ENCODE measurements around the gene CPLX4. TPM values are rescaled to one million over a fixed set of nuclear protein-coding genes. Genes with fewer than 3 reads are reported as not detected.

Gene CPLX4
- not detected for total RNA-seq

DNA sequence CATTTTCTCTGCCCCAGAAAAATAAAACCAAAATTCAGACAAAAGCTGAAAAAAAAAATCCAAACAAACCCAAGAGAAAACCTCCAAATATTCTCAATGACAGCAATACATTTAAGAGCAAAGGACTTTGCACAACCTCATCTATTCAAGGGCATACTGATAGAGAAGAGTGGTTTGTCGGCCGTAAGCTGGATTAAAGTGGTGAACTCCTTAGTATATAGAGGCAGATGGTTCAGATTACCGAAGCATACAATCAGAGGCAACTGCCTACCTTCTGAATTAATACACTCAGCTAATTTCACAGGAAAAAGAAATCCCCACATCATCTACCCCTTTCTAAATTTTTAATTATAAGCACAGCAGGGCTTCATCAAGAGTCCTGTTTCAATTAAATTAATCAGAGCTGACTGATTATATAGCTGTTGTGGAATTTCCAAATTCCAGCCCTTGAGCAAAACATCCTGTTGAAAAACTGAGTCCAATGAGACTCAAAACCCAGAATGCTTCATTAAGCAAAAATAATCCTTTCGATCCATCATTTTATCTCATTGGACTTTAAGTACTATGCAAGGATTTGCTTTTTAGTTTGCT, at the start of gene CPLX4:
TSS of gene CPLX4 (minus strand) at position 190 of the 591 bp plus-strand sequence. CDS start at position 3, 187 bp downstream.
- H3K36me3 ChIP-seq, result no peaks in the 10 kb centered on the region
- intact Hi-C loops (cut with DNase I), result no loop called here
- no peak within 1 kb of the TSS for H3K27ac ChIP-seq
- TF ChIP-seq, protein P1, sequence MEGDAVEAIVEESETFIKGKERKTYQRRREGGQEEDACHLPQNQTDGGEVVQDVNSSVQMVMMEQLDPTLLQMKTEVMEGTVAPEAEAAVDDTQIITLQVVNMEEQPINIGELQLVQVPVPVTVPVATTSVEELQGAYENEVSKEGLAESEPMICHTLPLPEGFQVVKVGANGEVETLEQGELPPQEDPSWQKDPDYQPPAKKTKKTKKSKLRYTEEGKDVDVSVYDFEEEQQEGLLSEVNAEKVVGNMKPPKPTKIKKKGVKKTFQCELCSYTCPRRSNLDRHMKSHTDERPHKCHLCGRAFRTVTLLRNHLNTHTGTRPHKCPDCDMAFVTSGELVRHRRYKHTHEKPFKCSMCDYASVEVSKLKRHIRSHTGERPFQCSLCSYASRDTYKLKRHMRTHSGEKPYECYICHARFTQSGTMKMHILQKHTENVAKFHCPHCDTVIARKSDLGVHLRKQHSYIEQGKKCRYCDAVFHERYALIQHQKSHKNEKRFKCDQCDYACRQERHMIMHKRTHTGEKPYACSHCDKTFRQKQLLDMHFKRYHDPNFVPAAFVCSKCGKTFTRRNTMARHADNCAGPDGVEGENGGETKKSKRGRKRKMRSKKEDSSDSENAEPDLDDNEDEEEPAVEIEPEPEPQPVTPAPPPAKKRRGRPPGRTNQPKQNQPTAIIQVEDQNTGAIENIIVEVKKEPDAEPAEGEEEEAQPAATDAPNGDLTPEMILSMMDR (IDR thresholded peaks at IDR 0.05), result no peak
- no peak for TF ChIP-seq POLR2A (IDR thresholded peaks at IDR 0.05)
- 83 to 85% methylated on average over 4 of the region's 4 CpGs for WGBS, 2 donors
- H3K4me3 ChIP-seq (replicated peaks in 1 of 3), result no peak within 1 kb of the TSS
- no peaks in the 10 kb centered on the region for H3K9me3 ChIP-seq
- H3K27me3 ChIP-seq, result no peaks in the 10 kb centered on the region
- no peak for DNase-seq
- H3K4me1 ChIP-seq, result no peaks in the 10 kb centered on the region

DNA sequence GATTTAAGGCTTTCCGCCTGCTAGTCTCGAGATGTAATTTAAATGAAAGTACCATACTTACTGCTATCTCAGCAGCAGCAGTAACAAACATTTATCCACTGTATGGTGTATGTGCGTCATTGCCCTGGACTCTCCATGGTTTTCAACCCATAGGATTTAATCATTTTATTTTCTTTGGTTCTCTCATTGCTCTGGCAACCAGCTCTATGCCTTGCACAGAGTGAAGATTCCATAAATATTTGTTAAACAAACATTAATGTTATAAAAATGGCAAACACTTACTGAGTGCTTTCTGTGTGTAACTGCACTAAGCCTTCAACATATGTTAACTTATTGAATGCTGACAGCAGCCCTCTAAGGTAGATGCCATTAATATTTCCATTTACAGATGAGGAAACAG, 41.9 kb upstream of the CPLX4 start:
- Histone ChIP-seq H3K27me3 (no peaks in the 10 kb centered on the region), H3K27ac (no peak overlapping the region), H3K4me1 (peaks cover 10 to 17% of the 10 kb centered on the region in 2 donors), H3K36me3 (no peaks in the 10 kb centered on the region), H3K9me3 (no peaks in the 10 kb centered on the region), H3K4me3 (replicated peaks in 1 of 3) (no peak overlapping the region)
- TF ChIP-seq POLR2A (IDR thresholded peaks at IDR 0.05), result no peak
- TF ChIP-seq, protein P1 (IDR thresholded peaks at IDR 0.05), result no peak
- DNase-seq, result no peak
- intact Hi-C loops (cut with DNase I), result no loop called here
- WGBS, 2 donors, result 94% methylated on average over 3 of the region's 3 CpGs

DNA sequence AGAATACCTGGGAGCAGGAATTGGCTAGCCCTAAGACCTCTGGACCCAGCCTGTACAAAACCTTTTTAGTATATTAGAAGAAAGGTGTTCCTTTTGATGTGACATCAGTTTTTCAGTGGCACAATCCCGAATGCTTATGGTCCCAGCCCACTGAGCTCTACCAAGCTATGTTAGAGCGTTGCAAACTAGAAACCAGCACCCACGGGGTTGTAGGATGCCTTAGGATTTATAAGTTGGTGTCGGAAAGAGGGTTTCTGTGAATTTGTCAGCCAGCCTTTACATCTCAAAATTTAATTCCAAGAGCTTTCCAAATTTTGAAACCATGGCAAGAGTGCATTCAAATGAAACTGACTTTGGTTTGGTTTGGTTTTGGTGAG, 41.1 kb upstream of the CPLX4 start:
- Histone ChIP-seq H3K36me3 (peaks cover 4 to 8% of the 10 kb centered on the region in 2 donors), H3K9me3 (no peaks in the 10 kb centered on the region), H3K4me3 (replicated peaks in 1 of 3) (peak overlapping the region in 2 of 3 donors; percentile 30 to 97), H3K4me1 (peaks cover 10 to 17% of the 10 kb centered on the region in 2 donors), H3K27ac (peak overlapping the region in 1 of 3 donors; percentile 96), H3K27me3 (no peaks in the 10 kb centered on the region)
- TF ChIP-seq, protein P1 (IDR thresholded peaks at IDR 0.05), result no peak
- TF ChIP-seq POLR2A (IDR thresholded peaks at IDR 0.05), result no peak
- intact Hi-C loops (cut with DNase I), result no loop called here
- DNase-seq, result no peak
- 18 to 23% methylated on average over 4 of the region's 4 CpGs for WGBS, 2 donors

- 0% methylated on average over 40 to 41 of the region's 76 CpGs for WGBS, 2 donors
- DNase-seq, result peak; percentile 97 to 98
- peaks cover 4 to 10% of the 10 kb centered on the region in 2 donors for H3K36me3 ChIP-seq
Observed at GRCh38 chr18:59358712-59359575, 40.5 kb upstream of the CPLX4 start, which contains the start of gene LMAN1. Gene LMAN1, minus strand, starts transcription at chr18:59359265. Its CDS starts 21 bp downstream, at chr18:59359244.

More at GRCh38 chr18:59358712-59359575, 40.5 kb upstream of the CPLX4 start, which contains the start of gene LMAN1:
- H3K4me3 ChIP-seq (replicated peaks in 1 of 3), result peak within 1 kb of the TSS; percentile 75 to 97 (median 88)
- H3K27ac ChIP-seq, result peak within 1 kb of the TSS; percentile 78 to 96 (median 89)
- peaks cover 10 to 17% of the 10 kb centered on the region in 2 donors for H3K4me1 ChIP-seq
- intact Hi-C loops (cut with DNase I), result no loop called here
- H3K27me3 ChIP-seq, result no peaks in the 10 kb centered on the region
- TF ChIP-seq, protein P1 (IDR thresholded peaks at IDR 0.05), result no peak
- peak in 1 of 2 donors; percentile 65 for TF ChIP-seq POLR2A (IDR thresholded peaks at IDR 0.05)
- no peaks in the 10 kb centered on the region for H3K9me3 ChIP-seq

Measured in thyroid gland (tissue), 4 donors.